Thoracic aorta (tissue), 2 donors: ENCODE data around the gene TLCD3B. TPM values are rescaled to one million over a fixed set of nuclear protein-coding genes. Genes with fewer than 3 reads are reported as not detected.

Experiments used
- ATAC-seq: fragments of 150-250 bp; one replicate; pipeline ENCODE4 v1.8.0; 2017; ENCODE audit warnings: low read depth; ENCODE audit not compliant: insufficient number of reproducible peaks, low FRiP score
- DNase-seq: peaks from one replicate; pipeline ENCODE4 v3.0.0-alpha.2; 2020; ENCODE audit warnings: low spot score
- H3K27ac ChIP-seq, 2 donors: fragments of 200-600 bp; sonication (generic); 1 replicate in 1 of 2; 2 replicates in 1 of 2; pipeline ENCODE4 v1.5.1; 2016; ENCODE audit warnings: mild to moderate bottlenecking in 2 of 2, moderate library complexity in 2 of 2
- H3K27me3 ChIP-seq: fragments of 200-600 bp; sonication (generic); replicated peaks from 2 replicates; pipeline ENCODE4 v1.6.0; 2016; ENCODE audit warnings: mild to moderate bottlenecking; ENCODE audit not compliant: insufficient read depth
- H3K36me3 ChIP-seq: fragments of 200-600 bp; sonication (generic); one replicate; pipeline ENCODE4 v1.5.1; 2016
- H3K4me1 ChIP-seq, 2 donors: fragments of 200-600 bp; sonication (generic); 1 replicate in 1 of 2; 2 replicates in 1 of 2; pipeline versions ENCODE4 v1.5.1 to v1.6.0; 2016; ENCODE audit warnings: low read depth in 2 of 2, mild to moderate bottlenecking in 1 of 2; ENCODE audit not compliant: control insufficient read depth in 1 of 2
- H3K4me3 ChIP-seq: fragments of 200-600 bp; sonication (generic); 2 replicates; pipeline ENCODE4 v1.5.1; 2016; ENCODE audit warnings: mild to moderate bottlenecking
- H3K9me3 ChIP-seq: fragments of 200-600 bp; sonication (generic); 2 replicates; pipeline ENCODE4 v1.5.1; 2016
- CTCF ChIP-seq: fragments of 200-600 bp; sonication (generic); IDR thresholded peaks from one replicate; pipeline ENCODE4 v1.5.1; 2019; ENCODE audit warnings: antibody characterized with exemption
- total RNA-seq, 2 donors: library from RNA; depleted of rRNA; stranded (reverse); fragments of >200 nt; gene quantifications; one replicate each; pipeline versions ENCODE4 v1.1.0 to v1.2.3, GENCODE V29; 2016

TLCD3B gene
- total RNA-seq, 2 donors from 2014 or later = not detected

- peaks cover 59% of the 10 kb centered on the region for H3K36me3 ChIP-seq
- no peak overlapping the region for H3K4me3 ChIP-seq
- no peak overlapping the region for H3K27ac ChIP-seq
- no peaks in the 10 kb centered on the region for H3K27me3 ChIP-seq
- DNase-seq = no peak
- no peak for ATAC-seq
- TF ChIP-seq CTCF = no peak
- peaks cover 6 to 11% of the 10 kb centered on the region in 2 donors for H3K4me1 ChIP-seq
- no peaks in the 10 kb centered on the region for H3K9me3 ChIP-seq
Observed at GRCh38 chr16:29990034-29990433, 41.0 kb downstream of the TLCD3B start.

DNA sequence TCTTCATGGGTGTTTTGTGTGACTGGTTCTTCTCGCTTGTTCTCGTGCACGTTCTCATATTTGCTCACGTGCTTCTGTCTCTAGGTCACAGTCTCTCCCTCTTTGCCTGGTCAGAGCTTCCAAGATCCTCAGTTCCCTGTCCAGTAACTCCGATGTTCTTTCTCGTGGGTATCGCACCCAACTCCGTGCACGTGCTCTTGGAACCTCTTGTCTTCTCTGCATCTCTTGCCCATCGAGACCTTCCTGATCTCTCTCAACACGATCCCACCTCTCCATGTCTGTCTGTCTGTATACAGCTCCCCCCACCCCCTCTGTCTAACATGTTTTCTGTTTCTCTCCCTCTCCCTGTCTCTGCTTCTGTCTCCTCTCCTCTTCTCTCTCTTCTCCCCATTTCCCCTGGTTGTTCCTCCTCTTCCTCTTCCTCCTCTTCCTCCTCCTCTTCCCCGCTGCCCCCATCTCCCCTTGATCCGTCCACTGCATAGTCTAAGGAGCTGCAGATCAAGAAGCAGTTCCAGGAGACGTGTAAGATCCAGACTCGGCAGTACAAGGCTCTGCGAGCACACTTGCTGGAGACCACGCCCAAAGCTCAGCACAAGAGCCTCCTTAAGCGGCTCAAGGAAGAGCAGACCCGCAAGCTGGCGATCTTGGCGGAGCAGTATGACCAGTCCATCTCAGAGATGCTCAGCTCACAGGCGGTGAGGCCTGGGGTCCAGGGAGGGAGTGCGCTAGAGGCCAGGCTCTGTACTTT is 41.8 kb downstream of the TLCD3B start:
- Histone ChIP-seq H3K4me3 (no peak overlapping the region), H3K9me3 (no peaks in the 10 kb centered on the region)
- TF ChIP-seq CTCF = no peak

DNA sequence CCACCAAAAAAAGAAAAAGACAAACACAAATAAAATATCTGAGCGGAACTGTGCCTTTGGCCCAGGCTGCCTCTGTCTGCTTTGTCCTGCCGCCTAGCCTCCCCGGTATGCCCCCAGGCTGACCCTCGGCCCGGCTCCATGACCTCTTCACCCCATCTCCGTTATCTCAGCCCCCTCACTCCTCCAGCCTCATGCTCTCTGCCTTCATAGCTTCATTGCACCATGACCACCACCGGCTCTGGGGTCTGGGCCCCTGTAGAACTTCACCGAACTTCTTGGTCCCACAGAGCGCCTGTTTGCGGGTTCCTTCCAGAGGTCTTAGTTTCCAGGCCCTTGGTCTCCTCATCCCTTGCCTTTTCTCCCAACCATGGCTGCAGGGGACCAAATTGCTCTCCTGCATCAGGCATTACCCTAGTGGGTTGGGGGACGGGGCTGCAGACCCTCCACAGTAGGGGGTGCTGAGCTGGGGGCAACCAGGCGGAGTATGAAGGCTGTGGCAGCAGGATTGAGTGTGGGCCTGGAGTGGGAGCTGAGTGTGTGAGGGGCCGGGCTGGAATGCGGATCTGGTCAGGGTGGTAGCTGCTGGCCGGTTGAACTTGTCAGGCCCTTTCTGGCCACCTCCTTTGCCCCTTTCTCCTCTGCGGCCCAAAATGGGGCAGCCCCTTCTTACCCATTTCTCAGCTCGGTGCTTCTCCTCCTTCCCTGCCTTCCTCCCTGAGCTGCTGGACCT is 42.6 kb downstream of the TLCD3B start:
- Histone ChIP-seq H3K4me1 (no peaks in the 10 kb centered on the region), H3K4me3 (no peak overlapping the region), H3K27me3 (no peaks in the 10 kb centered on the region), H3K36me3 (peaks cover 74% of the 10 kb centered on the region), H3K27ac (no peak overlapping the region), H3K9me3 (no peaks in the 10 kb centered on the region)
- ATAC-seq (no peak), DNase-seq (no peak)
- no peak for TF ChIP-seq CTCF

More for the DNA sequence above, 41.8 kb downstream of the TLCD3B start:
- H3K27ac ChIP-seq = no peak overlapping the region
- ATAC-seq = no peak
- peaks cover 66% of the 10 kb centered on the region for H3K36me3 ChIP-seq
- no peak for DNase-seq
- no peaks in the 10 kb centered on the region for H3K27me3 ChIP-seq
- H3K4me1 ChIP-seq = peaks cover 0 to 3% of the 10 kb centered on the region in 2 donors

DNA sequence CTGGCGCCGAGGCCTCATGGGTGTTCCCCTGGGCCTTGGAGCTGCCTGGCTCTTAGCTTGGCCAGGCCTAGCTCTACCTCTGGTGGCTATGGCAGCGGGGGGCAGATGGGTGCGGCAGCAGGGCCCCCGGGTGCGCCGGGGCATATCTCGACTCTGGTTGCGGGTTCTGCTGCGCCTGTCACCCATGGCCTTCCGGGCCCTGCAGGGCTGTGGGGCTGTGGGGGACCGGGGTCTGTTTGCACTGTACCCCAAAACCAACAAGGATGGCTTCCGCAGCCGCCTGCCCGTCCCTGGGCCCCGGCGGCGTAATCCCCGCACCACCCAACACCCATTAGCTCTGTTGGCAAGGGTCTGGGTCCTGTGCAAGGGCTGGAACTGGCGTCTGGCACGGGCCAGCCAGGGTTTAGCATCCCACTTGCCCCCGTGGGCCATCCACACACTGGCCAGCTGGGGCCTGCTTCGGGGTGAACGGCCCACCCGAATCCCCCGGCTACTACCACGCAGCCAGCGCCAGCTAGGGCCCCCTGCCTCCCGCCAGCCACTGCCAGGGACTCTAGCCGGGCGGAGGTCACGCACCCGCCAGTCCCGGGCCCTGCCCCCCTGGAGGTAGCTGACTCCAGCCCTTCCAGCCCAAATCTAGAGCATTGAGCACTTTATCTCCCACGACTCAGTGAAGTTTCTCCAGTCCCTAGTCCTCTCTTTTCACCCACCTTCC is 43.5 kb downstream of the TLCD3B start:
- DNase-seq (no peak), ATAC-seq (no peak)
- H3K9me3 ChIP-seq = no peaks in the 10 kb centered on the region
- no peak for TF ChIP-seq CTCF
- H3K4me1 ChIP-seq = no peaks in the 10 kb centered on the region
- H3K27me3 ChIP-seq = no peaks in the 10 kb centered on the region
- H3K36me3 ChIP-seq = peaks cover 78% of the 10 kb centered on the region
- H3K4me3 ChIP-seq = no peak overlapping the region
- no peak overlapping the region for H3K27ac ChIP-seq

DNA sequence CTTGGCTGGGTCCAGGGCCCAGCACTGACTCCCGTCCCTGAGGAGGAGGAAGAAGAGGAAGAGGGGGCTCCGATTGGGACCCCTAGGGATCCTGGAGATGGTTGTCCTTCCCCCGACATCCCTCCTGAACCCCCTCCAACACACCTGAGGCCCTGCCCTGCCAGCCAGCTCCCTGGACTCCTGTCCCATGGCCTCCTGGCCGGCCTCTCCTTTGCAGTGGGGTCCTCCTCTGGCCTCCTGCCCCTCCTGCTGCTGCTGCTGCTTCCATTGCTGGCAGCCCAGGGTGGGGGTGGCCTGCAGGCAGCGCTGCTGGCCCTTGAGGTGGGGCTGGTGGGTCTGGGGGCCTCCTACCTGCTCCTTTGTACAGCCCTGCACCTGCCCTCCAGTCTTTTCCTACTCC is 44.1 kb downstream of the TLCD3B start:
- Histone ChIP-seq H3K9me3 (no peaks in the 10 kb centered on the region), H3K4me1 (no peaks in the 10 kb centered on the region), H3K4me3 (no peak overlapping the region), H3K36me3 (peaks cover 82% of the 10 kb centered on the region), H3K27ac (no peak overlapping the region), H3K27me3 (no peaks in the 10 kb centered on the region)
- DNase-seq (no peak), ATAC-seq (no peak)
- TF ChIP-seq CTCF = no peak
